Left hindlimb (tissue), 1 donor: ENCODE data around the gene PRSS23.

Source experiments
- DNase-seq: peaks from one replicate; pipeline ENCODE4 v3.0.0-alpha.2; 2018

The PRSS23 gene

DNA sequence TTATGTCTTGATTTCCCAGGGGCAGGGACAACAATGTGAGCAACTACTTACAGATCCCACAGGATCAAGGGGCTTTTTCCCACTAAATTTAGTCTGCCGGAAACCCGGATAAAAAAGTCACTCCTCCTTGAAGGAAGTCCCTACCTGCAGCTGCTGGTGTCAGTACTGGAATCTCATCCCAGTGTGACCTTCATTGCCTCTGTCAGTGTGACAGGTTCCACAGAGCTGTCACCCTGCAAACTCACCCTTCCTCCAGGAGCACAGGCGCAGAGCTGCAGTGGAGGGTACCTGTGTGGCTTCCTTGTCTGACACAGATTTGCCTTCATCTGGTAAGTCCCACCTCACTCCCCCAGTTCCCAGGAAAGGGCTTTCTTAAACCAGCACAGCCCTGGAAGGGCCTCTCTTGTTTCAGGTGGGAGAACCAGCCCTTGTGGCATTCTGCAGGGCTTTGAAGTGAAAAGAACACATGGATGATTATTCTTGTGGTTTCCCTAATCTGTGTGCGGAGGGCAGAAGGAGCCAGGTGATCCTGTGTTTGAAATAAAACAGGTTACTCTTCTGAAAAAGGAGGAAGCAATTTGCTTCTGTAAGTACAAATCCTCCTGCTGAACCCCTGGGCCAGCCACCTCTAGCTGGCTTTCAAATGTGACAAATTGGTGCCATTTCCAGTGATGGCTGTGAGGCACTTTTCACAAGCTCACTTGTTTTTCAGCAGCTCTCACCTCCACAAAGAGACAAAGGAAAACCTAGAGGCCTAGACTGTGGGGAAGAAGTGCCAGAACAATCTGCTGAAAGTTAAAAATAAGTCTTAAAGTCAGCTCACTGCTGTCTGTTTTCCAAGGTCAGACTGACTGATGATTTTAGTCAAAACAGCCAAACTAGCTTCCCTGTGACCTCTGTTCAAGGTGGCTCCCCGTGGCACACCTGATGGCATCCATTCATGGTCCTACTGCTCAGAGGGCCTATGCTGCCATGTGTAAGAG lies 9.2 kb upstream of the PRSS23 start:
- DNase-seq = no peak

DNA sequence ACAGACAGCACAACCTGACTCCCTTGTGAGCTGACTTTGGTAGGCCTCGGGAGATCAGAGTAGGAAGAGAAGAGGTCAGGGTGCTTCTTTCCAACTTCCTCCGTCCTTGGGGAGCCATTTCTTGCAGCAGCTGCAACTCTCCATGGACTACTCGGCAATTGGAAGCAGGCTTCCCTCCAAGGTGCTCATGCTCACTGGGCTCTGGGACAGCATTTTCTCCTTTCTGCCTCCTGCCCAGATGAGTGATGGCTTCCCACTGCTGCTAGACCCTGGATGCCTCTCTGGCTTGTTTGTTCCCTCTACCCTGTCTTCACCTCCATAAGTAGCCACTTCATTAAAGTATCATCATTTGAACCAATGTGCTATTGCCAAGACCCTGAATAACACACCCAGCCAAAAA lies 8.2 kb upstream of the PRSS23 start:
- no peak for DNase-seq

DNA sequence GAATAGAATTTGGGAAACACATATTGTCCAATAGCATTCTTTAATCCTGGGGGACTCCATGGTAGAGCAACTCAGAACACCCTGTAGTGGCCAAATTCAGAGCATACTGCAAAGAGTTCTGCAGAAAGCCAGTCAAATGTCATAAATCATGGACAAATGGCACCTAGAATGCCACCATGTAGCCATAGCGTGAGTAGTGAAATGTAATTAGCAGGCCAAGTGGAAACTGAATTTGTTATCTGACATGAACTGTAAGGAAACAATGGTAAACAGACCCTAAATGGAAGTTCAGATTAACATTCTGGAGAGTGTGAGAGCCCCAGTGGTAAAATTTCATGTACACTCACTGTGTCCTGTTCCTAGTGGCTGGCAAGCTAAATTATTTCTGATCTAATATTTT lies 7.0 kb upstream of the PRSS23 start:
- no peak for DNase-seq

DNA sequence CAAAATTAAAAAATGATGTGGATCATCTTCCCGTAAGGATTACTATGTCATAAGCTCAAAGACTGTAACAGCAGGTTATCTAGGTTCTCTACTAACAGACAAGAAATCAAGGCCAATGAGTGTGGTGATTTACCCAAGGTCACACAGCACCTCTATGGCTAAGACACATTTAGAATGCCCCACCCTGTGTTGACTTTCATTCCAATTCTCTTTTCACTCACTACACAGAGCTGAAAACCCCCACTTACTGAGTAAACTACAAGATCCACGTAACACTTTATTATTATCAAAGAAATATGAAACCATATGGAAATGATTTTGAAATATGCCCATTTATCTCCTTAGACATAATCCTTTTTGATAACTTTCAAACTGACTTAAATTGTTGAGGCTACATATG lies 4.8 kb upstream of the PRSS23 start:
- DNase-seq = no peak

DNA sequence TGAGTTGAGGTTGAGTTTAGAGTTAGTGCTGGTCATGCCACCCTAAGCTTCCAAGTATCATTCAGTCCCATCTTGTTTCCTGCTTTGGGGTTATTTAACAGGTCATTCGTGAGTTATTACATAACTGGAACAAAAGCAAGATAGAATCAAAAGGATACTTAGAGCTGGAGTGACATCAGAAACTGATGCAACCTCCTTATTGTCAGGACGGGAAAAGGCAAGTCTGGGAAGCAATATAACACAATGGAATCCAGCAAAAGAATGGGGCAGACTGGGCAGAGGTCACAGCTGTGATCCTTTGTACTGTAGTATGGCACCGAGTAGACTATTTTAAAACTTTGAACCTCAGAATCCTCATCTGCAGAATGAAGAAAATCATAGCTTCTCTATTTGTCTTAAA lies 4.4 kb upstream of the PRSS23 start:
- no peak for DNase-seq

DNA sequence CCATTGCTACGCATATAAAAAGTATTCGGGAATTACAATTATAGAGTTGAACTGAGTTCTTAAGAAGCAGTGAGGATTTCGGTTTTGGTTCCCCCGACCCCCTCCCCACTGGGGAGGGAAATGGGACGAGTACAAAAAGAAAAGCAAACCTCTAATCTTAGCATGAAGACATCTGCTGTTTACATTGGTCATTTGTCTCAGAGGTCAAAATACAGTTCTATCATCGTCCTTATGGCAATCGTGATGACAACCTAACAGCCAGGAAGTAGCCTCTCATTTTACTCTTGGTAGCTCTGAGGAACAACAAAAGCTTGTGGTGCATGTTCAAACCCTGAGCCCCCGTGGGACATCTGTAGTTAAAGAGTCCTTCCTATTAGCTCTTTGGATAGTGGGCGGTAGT lies 3.2 kb upstream of the PRSS23 start:
- DNase-seq = no peak

DNA sequence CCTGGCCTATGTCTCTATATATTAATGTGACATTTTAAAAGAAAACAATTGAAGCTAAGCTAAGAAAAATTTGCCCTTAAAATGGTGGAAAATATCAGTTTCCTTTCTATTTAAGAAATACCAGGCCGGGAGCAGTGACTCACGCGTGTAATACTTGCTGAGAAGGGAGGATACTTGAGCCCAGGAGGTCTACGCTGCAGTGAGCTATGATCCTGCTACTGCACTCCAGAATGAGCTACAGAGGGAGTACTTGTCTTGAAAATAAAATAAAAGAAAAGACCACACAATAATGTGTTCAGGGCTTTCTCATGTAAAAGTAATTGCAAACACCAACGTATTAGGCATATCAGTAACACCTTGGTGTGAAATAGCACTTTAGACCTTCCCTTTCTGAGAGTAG lies 1.4 kb upstream of the PRSS23 start:
- DNase-seq = no peak

DNA sequence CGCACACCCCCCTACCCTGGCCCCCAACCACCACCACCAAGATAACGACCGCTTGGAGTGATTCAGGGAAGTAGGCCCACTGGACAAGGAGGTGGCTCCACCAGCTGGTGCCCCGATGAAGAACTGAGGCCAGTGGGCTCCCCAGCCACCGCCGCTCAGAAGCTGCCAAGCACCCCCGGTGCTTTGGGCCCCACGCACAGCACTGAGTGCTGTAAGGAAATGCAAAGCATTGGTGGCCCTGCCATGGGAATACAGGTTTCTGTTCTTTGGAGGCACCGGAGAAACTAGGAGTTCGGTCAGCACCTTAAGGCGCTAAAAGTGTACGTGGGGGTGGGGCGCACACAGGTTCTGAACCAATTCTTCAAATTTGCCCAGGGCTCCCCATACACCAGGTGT lies 664 bp upstream of the PRSS23 start:
- DNase-seq = no peak

DNA sequence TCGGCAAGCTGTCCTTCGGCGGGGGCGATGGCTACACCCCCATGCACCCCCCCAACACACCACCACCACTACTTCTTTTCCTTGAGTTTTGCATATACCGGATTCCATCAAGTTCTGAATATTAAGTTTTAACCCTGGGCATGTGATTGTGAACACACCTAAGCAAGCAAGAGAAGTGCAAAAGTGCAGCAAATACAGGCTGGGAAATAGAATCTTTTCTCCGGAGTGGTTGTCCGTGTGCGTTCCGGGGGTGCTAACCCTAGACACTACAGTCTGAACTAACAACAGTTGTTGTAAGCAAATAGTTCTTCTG lies 574 bp downstream of the PRSS23 start:
- DNase-seq = no peak

DNA sequence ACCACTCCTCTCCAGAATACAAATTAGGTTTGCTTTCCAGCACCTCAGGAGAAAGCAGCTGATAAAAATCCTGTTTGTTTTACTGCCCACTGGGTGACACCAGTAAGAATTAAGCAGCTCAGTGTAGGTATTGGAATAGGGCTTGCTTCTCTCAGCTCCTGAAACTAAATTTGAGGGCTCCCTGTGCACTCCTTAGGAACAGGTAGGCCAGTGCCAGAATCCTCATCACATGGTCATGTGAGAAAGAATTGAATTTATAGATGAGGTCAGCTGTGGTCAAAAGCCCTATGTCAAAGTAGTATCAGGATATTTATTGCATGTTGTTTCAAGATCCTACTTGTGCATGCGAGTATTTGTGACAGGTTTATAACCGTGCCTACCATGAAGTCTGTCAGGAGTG lies 1.0 kb downstream of the PRSS23 start:
- DNase-seq = no peak

DNA sequence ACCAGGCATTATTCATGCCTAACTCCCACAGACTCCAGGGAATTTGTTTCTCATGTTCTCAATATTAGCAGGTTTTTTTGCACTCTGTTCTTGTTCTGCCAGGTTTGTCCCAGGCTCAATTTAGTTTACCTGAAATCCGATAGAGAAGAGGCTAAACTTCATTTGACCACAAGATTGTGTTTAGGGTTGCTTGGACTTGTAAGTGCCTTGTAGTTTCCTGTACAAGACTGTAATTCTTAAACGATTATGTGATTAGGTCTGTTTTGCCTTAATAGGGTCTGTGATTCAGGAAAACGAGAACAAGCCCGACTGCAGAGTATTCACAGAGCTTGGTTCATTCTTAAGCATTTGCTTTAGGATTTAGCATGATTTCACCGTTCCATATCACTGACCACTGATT lies 1.8 kb downstream of the PRSS23 start:
- no peak for DNase-seq

DNA sequence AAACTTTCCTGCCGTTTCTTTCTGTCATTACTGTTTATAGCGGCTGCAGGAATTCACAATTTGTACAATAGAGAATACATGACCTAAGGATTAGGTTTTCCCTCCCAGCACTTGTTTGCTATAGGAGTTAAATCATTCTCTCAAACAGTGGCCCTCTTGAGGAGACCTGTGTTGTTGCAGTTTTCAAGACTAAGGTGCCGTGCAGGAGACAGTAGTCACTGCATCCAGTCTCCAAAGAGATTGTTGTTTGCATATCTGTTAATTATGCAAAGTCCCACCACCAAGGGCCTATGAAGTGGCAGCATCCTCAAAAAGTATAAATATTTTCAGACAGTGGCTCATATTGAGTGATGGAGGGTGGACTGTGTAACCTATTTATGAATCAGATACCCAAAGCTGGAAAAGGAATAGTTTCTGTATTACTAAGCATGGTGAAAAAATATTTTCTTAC lies 2.3 kb downstream of the PRSS23 start:
- DNase-seq = no peak

DNA sequence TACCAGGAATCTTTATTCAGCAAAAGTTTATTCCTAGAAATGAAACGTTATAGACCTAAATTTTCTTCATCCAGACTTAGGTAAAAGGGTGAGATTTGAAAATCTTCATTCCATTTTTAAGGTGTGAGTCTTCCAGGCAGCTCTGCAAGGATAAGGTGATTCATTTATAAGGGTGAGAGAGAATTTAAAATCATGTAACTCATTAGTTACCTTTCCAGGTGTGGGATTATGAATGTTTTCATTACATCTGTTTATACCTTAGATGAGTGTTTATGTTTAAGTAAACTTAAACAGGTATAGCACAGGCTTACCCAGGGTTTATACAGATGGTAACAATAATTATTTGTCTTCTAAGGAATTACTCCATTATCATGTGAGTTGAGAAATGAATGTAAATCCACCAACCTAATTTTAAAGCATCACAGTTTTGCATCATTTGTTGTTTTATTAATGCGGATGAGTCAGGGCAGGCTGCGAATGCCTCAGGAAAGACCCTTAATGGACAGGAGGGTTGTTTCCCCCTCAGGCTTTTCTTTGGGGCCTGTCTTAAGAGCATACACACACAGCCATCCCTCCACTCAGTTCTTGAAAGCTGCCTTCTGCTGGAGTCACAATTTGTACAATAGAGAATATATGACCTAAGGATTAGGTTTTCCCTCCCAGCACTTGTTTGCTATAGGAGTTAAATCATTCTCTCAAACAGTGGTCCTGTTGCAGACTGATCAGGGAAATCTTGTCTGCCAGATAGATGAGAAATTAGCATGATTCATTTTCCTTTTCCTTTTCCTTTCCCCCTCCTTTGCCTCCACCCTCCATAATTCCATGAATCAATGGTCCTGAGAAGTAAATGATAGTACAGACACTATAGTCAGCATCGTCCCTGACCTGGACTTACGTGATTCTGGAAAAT lies 3.0 kb downstream of the PRSS23 start:
- DNase-seq = no peak

DNA sequence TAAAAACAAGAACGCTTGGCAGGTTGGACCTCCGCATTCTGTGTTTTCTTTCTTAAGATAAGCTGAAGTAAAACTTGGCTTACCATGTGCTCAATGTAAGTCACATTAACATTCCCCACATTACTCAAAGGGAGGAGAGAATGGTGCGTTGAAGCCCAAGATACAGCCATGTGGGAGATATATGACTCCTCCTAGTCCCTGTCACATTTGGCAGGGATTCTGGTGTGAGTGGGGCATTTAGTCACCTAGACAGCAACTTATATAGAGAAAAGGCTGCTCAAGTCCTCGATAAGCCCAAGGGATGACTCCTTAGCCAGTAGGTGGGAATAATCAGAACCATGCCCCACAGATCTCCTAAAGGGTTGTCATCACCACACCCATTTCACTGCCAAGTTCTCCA lies 4.6 kb downstream of the PRSS23 start:
- DNase-seq = no peak

DNA sequence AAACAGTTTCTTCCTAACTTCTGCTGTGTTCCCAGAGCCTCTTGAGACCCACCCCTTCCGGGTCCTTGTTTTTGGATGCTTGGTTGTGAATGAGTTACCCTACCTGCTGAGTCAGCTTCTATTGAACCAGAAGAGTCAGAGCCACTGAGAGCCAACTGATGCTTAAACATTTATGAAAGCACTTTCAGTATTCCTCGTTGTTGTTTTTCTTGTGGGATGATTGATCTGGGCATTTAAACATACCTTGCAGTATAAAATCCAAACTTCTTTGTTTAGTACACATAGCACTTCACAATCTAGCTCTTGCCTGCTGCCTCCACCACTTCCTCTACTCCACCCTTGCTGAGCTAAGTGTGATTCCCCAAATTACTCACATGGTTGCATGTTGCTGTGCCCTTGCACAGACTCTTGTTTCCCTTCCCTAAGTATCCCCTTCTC lies 5.5 kb downstream of the PRSS23 start:
- no peak for DNase-seq

DNA sequence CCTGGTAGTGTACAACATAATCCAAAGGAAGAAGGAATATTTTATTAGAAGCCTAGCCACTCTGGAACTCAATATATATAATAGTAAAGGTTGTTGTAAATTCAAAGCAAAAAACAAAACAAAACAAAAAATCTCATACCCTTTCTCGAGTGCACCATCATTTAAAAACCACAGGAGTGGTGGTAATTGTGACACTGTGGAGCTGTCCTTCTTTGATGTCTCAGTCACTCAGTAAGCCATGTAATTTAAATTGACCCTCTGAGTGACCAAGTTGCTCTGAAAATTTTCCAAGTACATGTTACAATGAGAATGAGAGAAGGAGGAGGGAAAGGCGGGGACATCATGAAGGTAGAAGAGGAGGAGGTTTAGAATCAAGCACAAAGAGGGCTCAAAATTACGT lies 6.6 kb downstream of the PRSS23 start:
- DNase-seq = no peak

DNA sequence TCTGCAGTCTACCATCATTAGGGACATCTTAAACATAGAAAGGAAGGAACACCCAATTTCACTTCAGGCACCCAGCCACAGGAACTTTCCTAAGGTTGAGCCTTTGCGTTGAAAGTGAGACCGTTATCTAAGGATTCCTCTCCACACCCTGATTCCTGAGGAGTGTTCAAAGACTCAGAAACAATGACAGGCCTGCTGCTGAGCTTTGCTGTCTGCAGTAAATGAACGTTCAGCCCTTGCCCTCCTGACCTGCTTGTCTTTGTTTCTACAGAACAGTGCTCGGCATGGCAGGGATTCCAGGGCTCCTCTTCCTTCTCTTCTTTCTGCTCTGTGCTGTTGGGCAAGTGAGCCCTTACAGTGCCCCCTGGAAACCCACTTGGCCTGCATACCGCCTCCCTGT lies 7.0 kb downstream of the PRSS23 start:
- no peak for DNase-seq

DNA sequence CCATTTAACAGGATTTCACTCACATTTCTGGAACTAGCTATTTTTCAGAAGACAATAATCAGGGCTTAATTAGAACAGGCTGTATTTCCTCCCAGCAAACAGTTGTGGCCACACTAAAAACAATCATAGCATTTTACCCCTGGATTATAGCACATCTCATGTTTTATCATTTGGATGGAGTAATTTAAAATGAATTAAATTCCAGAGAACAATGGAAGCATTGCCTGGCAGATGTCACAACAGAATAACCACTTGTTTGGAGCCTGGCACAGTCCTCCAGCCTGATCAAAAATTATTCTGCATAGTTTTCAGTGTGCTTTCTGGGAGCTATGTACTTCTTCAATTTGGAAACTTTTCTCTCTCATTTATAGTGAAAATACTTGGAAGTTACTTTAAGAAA lies 9.2 kb downstream of the PRSS23 start:
- no peak for DNase-seq

DNA sequence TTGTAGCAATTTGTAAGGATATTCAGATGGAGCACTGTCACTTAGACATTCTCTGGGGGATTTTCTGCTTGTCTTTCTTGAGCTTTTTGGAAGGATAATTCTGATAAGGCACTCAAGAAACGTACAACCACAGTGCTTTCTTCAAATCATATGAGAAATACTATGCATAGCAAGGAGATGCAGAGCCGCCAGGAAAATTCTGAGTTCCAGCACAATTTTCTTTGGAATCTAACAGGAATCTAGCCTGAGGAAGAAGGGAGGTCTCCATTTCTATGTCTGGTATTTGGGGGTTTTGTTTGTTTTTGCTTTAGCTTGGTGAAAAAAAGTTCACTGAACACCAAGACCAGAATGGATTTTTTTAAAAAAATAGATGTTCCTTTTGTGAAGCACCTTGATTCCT lies 9.9 kb downstream of the PRSS23 start:
- DNase-seq = no peak

DNA sequence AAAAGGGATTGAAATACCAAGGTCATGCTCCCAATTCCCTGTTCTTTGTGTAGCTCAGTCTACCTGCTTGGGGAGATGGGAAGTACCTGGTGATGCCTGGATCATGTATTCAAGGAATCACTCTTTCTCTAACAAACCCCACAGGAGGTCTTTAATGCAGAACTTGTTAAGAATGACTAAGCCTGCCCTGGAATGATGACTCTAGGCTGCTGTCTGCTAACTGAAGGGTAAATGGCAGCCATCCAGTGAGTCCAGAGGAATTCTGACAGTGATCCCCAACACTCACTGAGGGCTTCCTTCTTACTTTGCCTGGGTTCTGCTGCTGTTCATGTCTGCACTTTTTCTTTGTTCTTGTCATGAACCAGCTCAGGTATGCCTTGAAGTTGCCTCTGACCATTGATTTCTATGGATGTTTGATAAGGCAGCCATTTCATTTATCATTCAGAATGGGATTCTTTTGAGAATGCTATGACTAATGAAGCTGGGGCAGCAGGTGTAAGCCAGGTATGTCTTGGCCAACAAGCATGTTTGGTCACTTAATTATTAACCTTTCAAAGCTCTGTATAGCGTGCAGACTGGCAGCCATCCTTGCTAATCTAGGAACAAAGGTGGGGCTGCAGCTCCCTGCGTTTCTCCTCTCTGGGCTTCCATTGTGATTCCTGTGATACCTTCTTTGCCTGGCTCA lies 11.4 kb downstream of the PRSS23 start:
- DNase-seq = no peak

DNA sequence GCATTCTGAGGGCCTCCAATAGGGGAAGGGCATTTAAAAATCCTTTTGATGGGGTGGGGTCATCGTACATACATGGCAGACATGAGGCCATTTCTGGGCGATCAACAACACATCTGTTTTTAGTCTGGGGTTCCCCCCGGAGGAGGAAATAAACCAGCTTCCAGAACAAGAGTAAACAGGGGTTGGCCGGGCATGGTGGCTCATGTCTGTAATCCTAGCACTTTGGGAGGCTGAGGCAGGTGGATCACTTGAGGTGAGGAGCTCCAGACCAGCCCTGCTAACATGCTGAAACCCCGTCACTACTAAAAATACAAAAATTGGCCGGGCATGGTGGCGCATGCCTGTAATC lies 12.0 kb downstream of the PRSS23 start:
- no peak for DNase-seq

DNA sequence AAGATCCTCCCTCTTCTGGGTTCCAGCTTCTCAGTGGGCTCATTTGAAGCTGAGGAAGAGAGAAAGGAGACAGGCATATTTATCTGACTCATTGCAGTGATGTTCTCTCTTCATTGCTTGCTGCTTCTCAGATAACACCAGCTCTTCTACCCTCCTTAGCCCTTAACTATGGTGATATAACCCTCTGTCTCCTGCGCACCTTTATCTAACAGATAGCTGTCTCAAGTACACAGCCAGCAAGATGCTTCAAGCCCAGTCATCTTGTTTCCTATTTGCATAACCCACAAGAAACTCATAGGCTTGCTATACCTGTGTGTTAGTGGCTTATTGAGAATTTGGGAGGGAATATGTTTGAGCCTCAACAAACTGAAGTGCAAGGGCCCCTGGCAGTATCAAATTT lies 12.6 kb downstream of the PRSS23 start:
- DNase-seq = no peak

DNA sequence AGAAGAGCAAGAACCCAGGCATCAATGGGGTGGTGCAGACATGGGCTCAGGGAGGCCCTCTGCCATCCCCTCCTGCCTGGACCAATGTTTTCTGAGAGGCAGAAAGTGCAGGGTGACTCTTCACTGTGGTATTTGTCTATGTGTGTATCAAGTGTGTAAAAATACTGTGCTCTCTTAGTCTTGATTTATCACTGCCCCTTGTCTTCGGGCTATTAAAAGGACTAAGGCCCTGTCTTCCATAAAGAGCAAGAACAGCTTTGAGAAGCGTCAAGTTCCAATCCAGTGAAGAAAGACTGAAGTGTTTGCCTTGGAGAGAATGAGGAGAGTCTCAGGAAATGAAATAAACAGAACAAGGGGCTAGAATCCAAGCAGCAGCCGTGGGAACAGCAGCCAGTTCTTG lies 14.4 kb downstream of the PRSS23 start:
- no peak for DNase-seq

DNA sequence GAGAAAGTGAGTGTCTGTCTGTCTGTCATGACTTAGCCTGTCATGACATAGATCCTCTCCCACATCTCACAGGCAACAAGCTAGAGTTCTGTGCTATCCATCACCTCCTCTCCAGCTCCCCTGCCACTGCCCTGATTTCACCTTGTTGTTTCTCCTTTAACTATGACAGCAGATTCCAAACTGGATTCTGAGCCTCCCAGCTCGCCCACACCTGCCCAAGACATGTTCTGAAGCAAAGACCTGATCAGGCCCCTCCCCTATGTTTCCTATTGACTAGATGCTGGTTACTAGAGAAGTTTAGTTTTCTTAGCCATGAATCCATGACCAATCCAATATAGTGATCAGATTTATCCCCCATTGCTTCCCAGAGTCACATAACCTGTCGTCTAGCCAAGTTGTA lies 15.4 kb downstream of the PRSS23 start:
- no peak for DNase-seq
